HUES64 (cell line): Measurements from ENCODE around the gene SHISA7.
"Not testable (repeated sequence)": the region's sequence is repeated elsewhere in the genome, so short reads cannot be mapped to it uniquely, and the experiment has no call there.

Experiments
- H3K27ac ChIP-seq: 2 replicates; pipeline ENCODE4 v1.7.0; 2013; ENCODE audit warnings: low read depth, low read length, inconsistent platforms
- H3K27me3 ChIP-seq: 2 replicates; pipeline ENCODE4 v1.6.1; 2013; ENCODE audit warnings: mild to moderate bottlenecking, low read length; ENCODE audit not compliant: insufficient read depth
- H3K36me3 ChIP-seq: 2 replicates; pipeline ENCODE4 v1.6.1; 2013; ENCODE audit warnings: mild to moderate bottlenecking, low read length; ENCODE audit not compliant: insufficient read depth
- H3K4me1 ChIP-seq: 2 replicates; pipeline ENCODE4 v1.6.1; 2013; ENCODE audit warnings: mild to moderate bottlenecking, low read length, moderate library complexity; ENCODE audit not compliant: insufficient read depth
- H3K4me3 ChIP-seq: 2 replicates; pipeline ENCODE4 v1.5.1; 2013; ENCODE audit warnings: mild to moderate bottlenecking, low read length, moderate library complexity
- H3K9ac ChIP-seq: 2 replicates; pipeline ENCODE4 v1.6.1; 2013; ENCODE audit warnings: mild to moderate bottlenecking, low read depth, low read length
- H3K9me3 ChIP-seq: 2 replicates; pipeline ENCODE4 v1.6.1; 2013; ENCODE audit warnings: low read depth, low read length; ENCODE audit not compliant: insufficient read depth
- WGBS: fragments of 150-250, 120-280 bp; methylation state at CpG from one replicate; pipeline ENCODE4 v1.1.7; 2013; ENCODE audit warnings: missing lambda C conversion rate; 5-methylcytosine and 5-hydroxymethylcytosine counted together

Gene SHISA7

GRCh38 chr19:55451965-55452748 is 9.1 kb upstream of the SHISA7 start:
- WGBS: 5% methylated on average over 55 of the region's 57 CpGs
- Histone ChIP-seq H3K4me3 (peak overlapping the region; percentile 48), H3K9me3 (no peaks in the 10 kb centered on the region), H3K27ac (no peak overlapping the region), H3K9ac (no peak overlapping the region; the same call in 1 of the 2 replicates), H3K36me3 (no peaks in the 10 kb centered on the region), H3K27me3 (peaks cover 53% of the 10 kb centered on the region), H3K4me1 (no peaks in the 10 kb centered on the region; the same call in 1 of the 2 replicates)

GRCh38 chr19:55451163-55451964 is 8.3 kb upstream of the SHISA7 start:
- Histone ChIP-seq H3K9me3 (no peaks in the 10 kb centered on the region), H3K4me1 (no peaks in the 10 kb centered on the region; the same call in 1 of the 2 replicates), H3K4me3 (peak overlapping the region; percentile 37), H3K27ac (no peak overlapping the region), H3K27me3 (peaks cover 61% of the 10 kb centered on the region), H3K36me3 (no peaks in the 10 kb centered on the region), H3K9ac (no peak overlapping the region)
- WGBS: 3% methylated on average over 79 of the region's 80 CpGs

- H3K27me3 ChIP-seq: peaks cover 79% of the 10 kb centered on the region
- no peak overlapping the region for H3K27ac ChIP-seq
- H3K9ac ChIP-seq: no peak overlapping the region
- no peaks in the 10 kb centered on the region for H3K36me3 ChIP-seq
- H3K4me3 ChIP-seq: no peak overlapping the region
- H3K4me1 ChIP-seq: no peaks in the 10 kb centered on the region; the same call in 1 of the 2 replicates
- WGBS: 39% methylated on average over 16 of the region's 16 CpGs
- H3K9me3 ChIP-seq: no peaks in the 10 kb centered on the region
These were observed 6.4 kb upstream of the SHISA7 start for GRCh38 chr19:55449469-55449868.

GRCh38 chr19:55448175-55448490 is 5.0 kb upstream of the SHISA7 start:
- H3K27me3 ChIP-seq: peaks cover 93% of the 10 kb centered on the region
- H3K4me3 ChIP-seq, H3K9ac ChIP-seq, H3K36me3 ChIP-seq, H3K9me3 ChIP-seq, H3K4me1 ChIP-seq, H3K27ac ChIP-seq: not testable (repeated sequence)
- WGBS: 91% methylated on average over 5 of the region's 5 CpGs

GRCh38 chr19:55447421-55448174 is 4.5 kb upstream of the SHISA7 start:
- Histone ChIP-seq H3K4me3 (no peak overlapping the region), H3K27ac (no peak overlapping the region), H3K27me3 (peaks cover 98% of the 10 kb centered on the region), H3K4me1 (no peaks in the 10 kb centered on the region; the same call in 1 of the 2 replicates), H3K9ac (no peak overlapping the region), H3K9me3 (no peaks in the 10 kb centered on the region), H3K36me3 (no peaks in the 10 kb centered on the region)
- WGBS: 37% methylated on average over 16 of the region's 16 CpGs

- H3K27ac ChIP-seq: no peak overlapping the region
- peaks cover 5% of the 10 kb centered on the region; the same call in 1 of the 2 replicates for H3K4me1 ChIP-seq
- no peaks in the 10 kb centered on the region for H3K9me3 ChIP-seq
- peaks cover 98% of the 10 kb centered on the region for H3K27me3 ChIP-seq
- H3K9ac ChIP-seq: no peak overlapping the region
- WGBS: 84% methylated on average over 8 of the region's 8 CpGs
- H3K36me3 ChIP-seq: no peaks in the 10 kb centered on the region
- H3K4me3 ChIP-seq: no peak overlapping the region
These were observed 3.0 kb upstream of the SHISA7 start for GRCh38 chr19:55446060-55446459.

GRCh38 chr19:55444646-55445045 is 1.5 kb upstream of the SHISA7 start:
- no peak overlapping the region for H3K9ac ChIP-seq
- 51% methylated on average over 11 of the region's 11 CpGs for WGBS
- no peak overlapping the region for H3K27ac ChIP-seq
- H3K9me3 ChIP-seq: no peaks in the 10 kb centered on the region
- peaks cover 99% of the 10 kb centered on the region for H3K27me3 ChIP-seq
- H3K4me1 ChIP-seq: peaks cover 5% of the 10 kb centered on the region; the same call in 1 of the 2 replicates
- no peaks in the 10 kb centered on the region for H3K36me3 ChIP-seq
- H3K4me3 ChIP-seq: no peak overlapping the region

- Histone ChIP-seq H3K27ac (no peak overlapping the region), H3K4me3 (peak overlapping the region; percentile 1; the same call in 1 of the 2 replicates), H3K4me1 (peaks cover 5% of the 10 kb centered on the region; the same call in 1 of the 2 replicates), H3K27me3 (peaks cover 99% of the 10 kb centered on the region), H3K9me3 (no peaks in the 10 kb centered on the region), H3K9ac (no peak overlapping the region), H3K36me3 (no peaks in the 10 kb centered on the region)
- WGBS: 35% methylated on average over 18 of the region's 18 CpGs
These were observed 852 bp upstream of the SHISA7 start for GRCh38 chr19:55443824-55444480.

GRCh38 chr19:55442372-55442961 is 633 bp downstream of the SHISA7 start:
- H3K36me3 ChIP-seq: no peaks in the 10 kb centered on the region
- H3K4me1 ChIP-seq: peaks cover 5% of the 10 kb centered on the region; the same call in 1 of the 2 replicates
- H3K4me3 ChIP-seq: peak overlapping the region; percentile 22; the same call in 1 of the 2 replicates
- H3K27ac ChIP-seq: no peak overlapping the region
- H3K27me3 ChIP-seq: peaks cover 95% of the 10 kb centered on the region
- WGBS: 2% methylated on average over 72 of the region's 72 CpGs
- H3K9ac ChIP-seq: no peak overlapping the region
- H3K9me3 ChIP-seq: no peaks in the 10 kb centered on the region

GRCh38 chr19:55441692-55442321 is 1.3 kb downstream of the SHISA7 start:
- H3K4me3 ChIP-seq: peak overlapping the region; percentile 62
- no peak overlapping the region for H3K27ac ChIP-seq
- no peak overlapping the region for H3K9ac ChIP-seq
- WGBS: 3% methylated on average over 39 of the region's 39 CpGs
- H3K36me3 ChIP-seq: no peaks in the 10 kb centered on the region
- H3K27me3 ChIP-seq: peaks cover 88% of the 10 kb centered on the region
- H3K4me1 ChIP-seq: peaks cover 5% of the 10 kb centered on the region; the same call in 1 of the 2 replicates
- no peaks in the 10 kb centered on the region for H3K9me3 ChIP-seq
